Jurkat, Clone E6-1 (cell line): Measurements from ENCODE around the gene SH3PXD2B.
"Not testable (repeated sequence)": the region's sequence is repeated elsewhere in the genome, so short reads cannot be mapped to it uniquely, and the experiment has no call there.

Source experiments
- DNase-seq: peaks from one replicate; pipeline ENCODE4 v3.0.0-alpha.2; 2011; ENCODE audit warnings: low read depth, low spot score
- H3K4me3 ChIP-seq: 2 replicates; pipeline ENCODE4 v1.5.1; 2011; ENCODE audit warnings: mild to moderate bottlenecking, low read length, control low read depth, moderate library complexity

Gene SH3PXD2B

GRCh38 chr5:172293745-172294342, 160.5 kb downstream of the SH3PXD2B start:
- H3K4me3 ChIP-seq, result no peak overlapping the region
- no peak for DNase-seq

DNA sequence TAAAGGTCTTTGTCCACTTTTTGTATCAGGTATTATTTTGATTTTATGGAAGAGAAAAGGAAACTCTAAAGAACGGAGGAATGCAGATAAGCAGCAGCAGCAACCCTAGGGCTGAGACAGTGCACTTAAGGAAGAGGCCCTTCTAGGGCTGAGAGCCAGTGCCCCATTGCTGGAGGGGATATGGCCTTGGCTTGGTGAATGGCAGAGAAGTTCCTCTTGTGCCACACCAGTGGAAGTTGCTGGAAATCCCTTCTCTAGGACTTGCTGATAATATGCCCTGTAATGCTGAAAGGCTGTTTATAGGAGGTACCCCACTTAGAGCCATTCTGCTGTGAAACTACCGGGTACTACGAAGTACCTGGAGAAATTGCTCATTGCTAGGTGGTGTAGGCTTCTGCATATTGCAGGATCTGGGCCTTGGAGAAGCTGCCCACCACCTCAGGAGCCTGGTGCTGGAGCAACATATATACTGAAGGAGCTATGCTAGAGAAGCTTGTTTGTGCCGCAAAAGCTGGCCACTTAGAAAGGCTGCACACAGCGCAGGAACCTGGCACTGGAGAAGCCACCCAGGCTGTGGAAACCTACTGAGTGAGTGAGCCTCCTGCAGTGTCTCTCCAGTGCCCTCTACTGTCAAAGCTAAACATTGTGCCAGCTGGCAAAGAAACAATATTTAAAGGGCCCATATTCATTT, 161.1 kb downstream of the SH3PXD2B start:
- H3K4me3 ChIP-seq, result no peak overlapping the region
- peak; percentile 61 for DNase-seq

- not testable (repeated sequence) for H3K4me3 ChIP-seq, DNase-seq
These were observed 162.5 kb downstream of the SH3PXD2B start for GRCh38 chr5:172291837-172292236.

GRCh38 chr5:172288465-172288864, 165.9 kb downstream of the SH3PXD2B start:
- DNase-seq, result no peak
- no peak overlapping the region for H3K4me3 ChIP-seq

DNA sequence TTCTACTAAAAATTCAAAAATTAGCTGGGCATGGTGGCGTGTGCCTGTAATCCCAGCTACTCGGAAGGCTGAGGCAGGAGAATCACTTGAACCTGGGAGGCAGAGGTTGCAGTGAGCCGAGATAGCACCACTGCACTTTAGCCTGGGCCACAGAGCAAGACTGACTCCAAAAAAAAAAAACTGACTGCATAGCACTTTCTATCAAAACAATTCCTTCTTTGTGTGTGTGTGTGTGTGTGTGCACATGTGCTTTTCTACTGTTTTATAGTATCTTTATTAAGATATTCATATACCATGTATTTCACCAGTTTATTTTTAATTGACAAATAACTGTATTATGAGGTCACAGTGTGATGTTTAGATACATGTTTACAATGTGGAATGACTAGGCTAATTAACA, 167.2 kb downstream of the SH3PXD2B start:
- not testable (repeated sequence) for H3K4me3 ChIP-seq, DNase-seq

DNA sequence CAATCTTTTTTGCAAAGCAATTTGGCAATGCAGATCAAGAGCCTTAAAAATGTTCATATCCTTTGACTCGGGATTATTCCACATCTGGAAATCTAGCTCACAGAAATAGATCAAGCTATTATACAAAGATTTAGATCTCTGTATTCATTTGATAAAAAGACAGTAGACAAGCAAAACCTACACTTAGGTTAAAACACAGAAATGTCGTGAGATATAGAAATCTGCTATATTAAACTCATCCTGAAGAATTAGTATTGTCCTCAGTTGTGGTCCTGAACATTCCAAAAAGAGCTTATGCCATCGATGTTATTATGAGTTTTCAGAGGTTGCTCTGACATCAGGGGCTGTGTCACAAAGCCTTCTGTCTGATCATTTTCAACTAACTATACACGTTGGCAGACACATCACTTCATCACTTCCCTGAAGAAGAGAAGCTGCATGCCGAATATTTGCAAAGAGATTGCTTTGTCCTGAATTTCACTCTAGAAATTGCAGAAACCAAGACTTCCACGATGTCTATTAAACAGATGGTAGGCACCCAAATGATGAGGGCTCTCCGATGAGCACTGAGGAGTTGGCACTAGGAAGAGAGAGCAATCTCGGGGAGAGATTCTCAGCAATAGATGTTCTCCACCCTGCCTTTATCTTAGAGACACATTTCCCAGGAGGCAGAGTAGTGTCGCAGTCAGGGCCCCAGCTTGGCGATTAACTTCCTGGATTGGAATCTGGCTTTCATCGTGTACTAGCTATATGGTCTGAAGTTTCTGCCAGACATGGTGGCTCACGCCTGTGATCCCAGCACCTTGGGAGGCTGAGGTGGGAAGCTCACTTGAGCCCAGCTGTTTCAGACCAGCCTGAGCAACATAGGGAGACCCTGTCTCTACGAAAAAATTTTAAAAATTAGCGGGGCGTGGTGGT, 168.8 kb downstream of the SH3PXD2B start:
- DNase-seq, result no peak

DNA sequence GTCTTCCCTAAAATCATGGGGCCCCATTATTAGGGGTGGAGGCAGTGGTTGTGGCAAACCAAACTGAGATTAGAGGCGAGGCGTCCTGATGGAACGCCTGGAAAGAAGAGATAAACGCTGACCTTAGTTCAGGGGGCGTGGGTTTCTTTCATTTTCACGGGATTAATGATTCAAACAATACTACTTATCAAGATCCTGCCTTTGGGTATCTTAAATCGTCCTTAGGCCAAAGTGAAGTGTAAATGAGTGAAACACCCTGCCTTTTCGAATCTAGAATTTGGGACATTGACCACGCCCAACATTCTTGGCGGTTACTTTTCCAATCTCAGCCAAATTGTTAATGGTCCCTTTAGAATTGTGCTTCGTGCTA, 169.7 kb downstream of the SH3PXD2B start:
- H3K4me3 ChIP-seq, result peak overlapping the region; percentile 81
- DNase-seq, result no peak

More for the DNA sequence above, 168.8 kb downstream of the SH3PXD2B start:
- H3K4me3 ChIP-seq, result no peak overlapping the region

GRCh38 chr5:172283862-172284610, 170.3 kb downstream of the SH3PXD2B start:
- H3K4me3 ChIP-seq, result peak overlapping the region; percentile 81
- DNase-seq, result peak; percentile 54

GRCh38 chr5:172283020-172283861, 171.1 kb downstream of the SH3PXD2B start, which contains the start of gene UBTD2:
UBTD2 (minus strand) TSS chr5:172283764; CDS start chr5:172283665, 99 bp downstream.
- H3K4me3 ChIP-seq, result peak within 1 kb of the TSS; percentile 81
- DNase-seq, result peak; percentile 33

DNA sequence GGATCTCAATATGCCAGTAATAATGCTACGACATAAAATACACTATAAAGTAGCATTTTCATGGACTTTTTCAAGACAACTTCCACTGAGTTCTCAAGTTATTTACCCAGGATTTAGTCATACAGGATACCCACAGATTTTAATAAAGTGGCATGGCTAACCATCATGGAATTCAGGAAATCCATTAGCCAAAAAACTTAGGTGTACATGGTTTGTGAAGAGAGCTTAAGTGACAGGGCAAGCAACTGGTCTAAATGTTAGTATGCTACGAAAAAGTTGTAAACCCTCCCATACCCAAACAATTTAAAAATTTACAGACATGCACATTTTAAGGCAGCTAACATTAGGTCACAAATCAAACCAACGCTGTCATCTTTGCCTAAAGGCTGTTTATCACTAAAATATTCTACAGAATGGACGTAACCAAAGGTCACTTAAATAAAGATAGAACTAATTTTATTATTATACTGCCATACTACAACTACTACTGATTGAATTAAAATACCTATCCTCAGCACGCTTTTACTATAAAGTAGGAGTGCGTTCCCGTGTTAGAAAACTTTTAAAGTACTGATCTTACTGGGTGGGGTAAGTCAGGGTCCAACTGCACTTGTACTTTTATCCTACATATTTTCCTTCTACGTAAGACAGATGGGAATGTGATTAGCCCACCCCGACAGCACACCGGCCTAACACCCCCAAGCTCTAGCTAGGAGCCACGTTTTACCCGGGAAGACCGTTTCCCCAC, 171.9 kb downstream of the SH3PXD2B start:
- DNase-seq, result no peak
- peak overlapping the region; percentile 78 for H3K4me3 ChIP-seq

GRCh38 chr5:172281346-172281745, 173.0 kb downstream of the SH3PXD2B start:
- no peak overlapping the region for H3K4me3 ChIP-seq
- DNase-seq, result no peak

- no peak for DNase-seq
- H3K4me3 ChIP-seq, result no peak overlapping the region
These were observed 173.4 kb downstream of the SH3PXD2B start for GRCh38 chr5:172280929-172281328.

DNA sequence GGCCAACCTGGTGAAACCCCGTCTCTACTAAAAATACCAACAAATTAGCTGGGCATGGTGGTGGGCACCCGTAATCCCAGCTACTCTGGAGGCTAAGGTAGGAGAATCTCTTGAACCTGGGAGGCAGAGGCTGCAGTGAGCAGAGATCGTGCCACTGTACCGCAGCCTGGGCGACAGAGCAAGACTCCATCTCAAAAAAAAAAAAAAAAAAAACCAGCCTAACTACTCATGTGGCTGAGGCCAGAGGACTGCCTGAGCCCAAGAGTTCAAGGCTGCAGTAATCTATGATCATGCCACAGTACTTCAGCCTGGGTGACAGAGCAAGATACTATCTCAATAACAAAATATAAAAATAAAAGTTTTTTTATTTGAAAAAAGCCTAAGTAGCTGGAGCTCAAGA, 174.0 kb downstream of the SH3PXD2B start:
- no peak overlapping the region for H3K4me3 ChIP-seq
- DNase-seq, result no peak

DNA sequence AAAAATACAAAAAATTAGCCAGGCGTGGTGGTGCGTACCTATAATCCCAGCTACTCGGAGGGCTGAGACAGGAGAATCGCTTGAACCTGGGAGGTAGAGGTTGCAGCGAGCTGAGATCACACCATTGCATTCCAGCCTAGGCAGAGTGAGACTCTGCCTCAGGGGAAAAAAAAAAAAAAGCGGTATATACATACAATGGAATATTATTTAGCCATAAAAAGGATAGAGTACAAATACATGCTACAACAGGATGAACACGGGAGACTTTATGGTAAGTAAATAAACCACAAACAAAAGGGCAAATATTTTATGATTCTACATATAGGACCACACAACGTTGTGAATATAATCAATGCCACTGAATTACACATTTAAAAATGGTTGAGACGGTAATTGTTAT, 176.0 kb downstream of the SH3PXD2B start:
- H3K4me3 ChIP-seq, result no peak overlapping the region
- DNase-seq, result no peak

GRCh38 chr5:172276214-172276613, 178.1 kb downstream of the SH3PXD2B start:
- no peak overlapping the region for H3K4me3 ChIP-seq
- DNase-seq, result no peak
